ENCODE results near the gene SAMD9.

Gene SAMD9

DNA sequence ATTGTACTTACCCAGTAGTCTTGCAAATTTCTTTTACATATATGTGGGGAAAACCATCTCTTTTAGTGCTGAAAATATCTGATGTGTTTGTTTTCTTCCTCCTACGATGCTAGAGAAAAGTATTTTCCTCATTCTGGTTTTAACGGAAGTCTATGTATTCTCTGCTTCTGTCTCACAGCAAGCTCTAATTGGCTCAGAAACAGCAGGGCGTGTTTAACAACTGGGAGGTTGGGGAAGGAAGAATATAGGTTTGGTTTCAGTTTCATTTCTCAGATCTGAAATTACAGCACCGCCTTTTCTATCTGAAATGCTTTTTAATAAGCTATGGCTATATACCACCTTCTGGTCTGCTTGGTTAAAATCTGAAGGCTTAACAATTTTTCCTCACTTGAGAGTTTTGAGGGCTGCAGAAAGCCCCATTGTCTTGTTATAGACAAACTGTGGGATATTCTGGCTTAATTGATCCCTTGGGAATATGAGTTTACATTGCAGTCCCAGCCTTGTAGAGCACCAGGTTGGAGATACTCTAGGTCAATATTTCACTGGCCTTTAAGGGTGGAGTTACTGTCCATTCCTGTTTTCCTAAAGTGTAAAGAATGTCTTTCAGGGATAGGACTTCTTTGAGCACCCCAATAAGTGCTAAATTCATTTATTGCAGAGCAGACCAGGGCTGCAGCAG lies at the start of gene SAMD9:
Gene SAMD9 (minus strand): TSS at position 128 of the 679 bp plus-strand sequence. CDS start 11,882 bp downstream, outside the sequence.
- Histone ChIP-seq H3K4me3 (ENCODE audit: low read depth, low read length) (no peak within 1 kb of the TSS; the same call in 1 of the 2 replicates), H3K9me3 (ENCODE audit: control insufficient read depth, insufficient read depth, low read length) (no peaks in the 10 kb centered on the region), H3K4me1 (ENCODE audit: control insufficient read depth, insufficient read depth, low read length) (no peaks in the 10 kb centered on the region), H3K9ac (ENCODE audit: low read depth, low read length) (no peak within 1 kb of the TSS), H3K36me3 (ENCODE audit: control insufficient read depth, insufficient read depth, low read length) (no peaks in the 10 kb centered on the region), H3K27me3 (ENCODE audit: control insufficient read depth, insufficient read depth, low read length) (no peaks in the 10 kb centered on the region), H3K27ac (ENCODE audit: low read depth, low read length) (no peak within 1 kb of the TSS)

DNA sequence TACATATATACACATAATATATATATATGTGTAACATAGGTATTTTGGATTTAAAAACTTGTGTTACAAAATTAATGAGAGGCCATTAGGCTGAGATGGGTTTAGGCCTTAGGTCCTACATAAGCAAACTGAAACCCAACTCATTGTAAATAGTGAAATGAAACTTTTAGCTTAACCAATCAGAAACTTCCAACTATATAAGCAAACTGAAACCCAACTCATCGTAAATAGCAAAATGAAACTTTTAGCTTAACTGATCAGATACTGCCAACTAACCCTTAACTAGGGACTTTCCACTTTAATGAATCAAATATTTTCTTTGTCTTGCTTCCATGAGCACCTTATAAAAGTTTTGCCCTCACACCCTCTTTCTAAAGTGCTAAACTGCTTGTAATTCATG lies 47.7 kb upstream of the SAMD9 start:
- Histone ChIP-seq H3K9me3 (ENCODE audit: control insufficient read depth, insufficient read depth, low read length) (peaks cover 6% of the 10 kb centered on the region; the same call in 1 of the 2 replicates), H3K36me3 (ENCODE audit: control insufficient read depth, insufficient read depth, low read length) (no peaks in the 10 kb centered on the region), H3K4me3 (ENCODE audit: low read depth, low read length) (no peak overlapping the region), H3K27ac (ENCODE audit: low read depth, low read length) (no peak overlapping the region), H3K4me1 (ENCODE audit: control insufficient read depth, insufficient read depth, low read length) (no peaks in the 10 kb centered on the region), H3K27me3 (ENCODE audit: control insufficient read depth, insufficient read depth, low read length) (no peaks in the 10 kb centered on the region), H3K9ac (ENCODE audit: low read depth, low read length) (no peak overlapping the region)

DNA sequence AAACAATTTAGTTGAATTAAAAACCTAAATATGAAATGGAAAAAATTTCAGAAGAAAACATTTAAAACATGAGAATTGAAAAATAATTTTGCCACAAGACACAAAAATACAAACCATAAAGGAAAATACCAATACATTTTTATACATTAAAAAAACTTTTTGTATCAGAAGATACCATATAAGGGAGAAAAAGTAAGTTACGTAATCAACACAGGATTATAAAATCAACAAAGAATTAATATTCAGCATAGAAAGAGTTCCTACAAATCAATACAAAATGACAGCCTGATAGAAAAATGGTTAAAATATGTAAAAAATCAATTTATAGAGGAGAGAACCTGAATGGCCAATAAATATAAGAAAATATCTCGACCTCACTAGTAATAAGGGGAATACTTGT lies 47.0 kb upstream of the SAMD9 start:
- Histone ChIP-seq H3K9ac (ENCODE audit: low read depth, low read length) (no peak overlapping the region), H3K27ac (ENCODE audit: low read depth, low read length) (no peak overlapping the region), H3K4me1 (ENCODE audit: control insufficient read depth, insufficient read depth, low read length) (no peaks in the 10 kb centered on the region), H3K27me3 (ENCODE audit: control insufficient read depth, insufficient read depth, low read length) (no peaks in the 10 kb centered on the region), H3K9me3 (ENCODE audit: control insufficient read depth, insufficient read depth, low read length) (0 out of 2 replicates have a peak, but pooled peaks cover 3% of the 10 kb centered on the region), H3K36me3 (ENCODE audit: control insufficient read depth, insufficient read depth, low read length) (no peaks in the 10 kb centered on the region), H3K4me3 (ENCODE audit: low read depth, low read length) (no peak overlapping the region)

DNA sequence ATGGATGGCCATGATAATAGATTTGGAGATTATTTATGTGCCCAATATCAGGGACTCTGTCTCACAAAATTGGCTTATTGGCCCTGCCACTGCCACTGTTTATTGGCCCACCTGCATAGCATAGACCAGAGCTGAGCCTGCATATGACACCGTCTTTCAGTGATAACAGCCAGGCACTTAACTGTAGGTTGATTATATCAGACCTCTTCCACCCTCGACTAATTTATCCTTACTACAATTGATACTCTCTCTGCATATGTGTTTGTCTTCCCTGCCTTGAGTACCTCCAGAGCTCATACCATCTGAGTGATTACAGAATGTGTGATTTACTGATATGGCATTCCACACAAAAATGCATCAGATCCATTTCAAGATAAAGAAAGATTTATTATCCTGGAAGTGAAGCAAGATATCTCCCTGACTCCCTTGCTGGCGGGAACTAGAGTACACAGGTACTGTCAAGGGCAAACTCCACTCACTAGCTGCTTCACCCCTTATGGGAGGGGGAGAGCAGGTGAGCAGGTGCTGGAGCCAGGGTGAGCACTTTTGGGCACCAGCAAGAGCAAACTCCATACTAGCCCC lies 43.5 kb upstream of the SAMD9 start:
- Histone ChIP-seq H3K27me3 (ENCODE audit: control insufficient read depth, insufficient read depth, low read length) (no peaks in the 10 kb centered on the region), H3K9me3 (ENCODE audit: control insufficient read depth, insufficient read depth, low read length) (0 out of 2 replicates have a peak, but pooled peaks cover 3% of the 10 kb centered on the region), H3K27ac (ENCODE audit: low read depth, low read length) (no peak overlapping the region), H3K9ac (ENCODE audit: low read depth, low read length) (no peak overlapping the region), H3K4me1 (ENCODE audit: control insufficient read depth, insufficient read depth, low read length) (no peaks in the 10 kb centered on the region), H3K4me3 (ENCODE audit: low read depth, low read length) (no peak overlapping the region), H3K36me3 (ENCODE audit: control insufficient read depth, insufficient read depth, low read length) (no peaks in the 10 kb centered on the region)

DNA sequence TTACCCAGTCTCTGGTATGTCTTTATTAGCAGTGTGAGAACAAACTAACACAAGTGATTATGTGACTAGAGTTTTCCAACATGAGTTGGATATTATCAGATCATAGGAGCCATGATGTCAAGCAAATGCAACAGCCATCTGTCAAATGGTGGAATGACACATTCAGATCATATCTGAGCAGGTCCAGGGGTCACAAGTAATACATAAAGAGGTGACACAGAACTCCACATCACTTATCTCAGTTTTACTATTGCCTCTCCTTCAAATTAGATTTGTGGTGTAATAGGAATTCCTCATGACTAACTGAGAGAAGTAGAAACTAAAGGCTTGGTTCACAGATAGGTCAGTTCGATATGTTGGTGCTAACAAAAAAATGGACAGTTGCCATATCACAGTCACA lies 42.6 kb upstream of the SAMD9 start:
- 0 out of 2 replicates have a peak, but pooled peaks cover 3% of the 10 kb centered on the region for H3K9me3 ChIP-seq (ENCODE audit: control insufficient read depth, insufficient read depth, low read length)
- no peak overlapping the region for H3K4me3 ChIP-seq (ENCODE audit: low read depth, low read length)

DNA sequence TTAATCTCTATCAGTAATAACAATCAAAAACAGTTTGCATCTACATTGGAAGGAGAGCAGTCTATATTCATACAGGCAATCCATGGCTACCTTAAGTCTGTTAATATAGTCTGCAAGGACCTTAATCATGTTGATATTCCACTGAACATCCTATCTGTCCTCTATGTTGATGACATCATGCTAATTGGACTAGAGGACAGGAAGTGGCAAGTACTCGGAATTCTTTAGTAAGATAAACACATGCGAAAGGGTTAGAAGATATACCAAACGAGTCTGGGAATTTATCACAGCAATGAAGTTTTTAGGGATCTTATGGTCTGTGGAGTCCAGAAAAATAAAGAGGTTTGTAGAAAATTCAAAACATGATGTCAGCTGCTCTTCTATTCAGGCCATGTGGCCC lies 41.7 kb upstream of the SAMD9 start:
- no peak overlapping the region for H3K27ac ChIP-seq (ENCODE audit: low read depth, low read length)
- H3K9me3 ChIP-seq (ENCODE audit: control insufficient read depth, insufficient read depth, low read length) = 0 out of 2 replicates have a peak, but pooled peaks cover 3% of the 10 kb centered on the region
- H3K4me1 ChIP-seq (ENCODE audit: control insufficient read depth, insufficient read depth, low read length) = no peaks in the 10 kb centered on the region
- no peaks in the 10 kb centered on the region for H3K36me3 ChIP-seq (ENCODE audit: control insufficient read depth, insufficient read depth, low read length)
- no peak overlapping the region for H3K9ac ChIP-seq (ENCODE audit: low read depth, low read length)
- no peaks in the 10 kb centered on the region for H3K27me3 ChIP-seq (ENCODE audit: control insufficient read depth, insufficient read depth, low read length)
- H3K4me3 ChIP-seq (ENCODE audit: low read depth, low read length) = no peak overlapping the region

More for the DNA sequence above, 42.6 kb upstream of the SAMD9 start:
- Histone ChIP-seq H3K27me3 (ENCODE audit: control insufficient read depth, insufficient read depth, low read length) (no peaks in the 10 kb centered on the region), H3K27ac (ENCODE audit: low read depth, low read length) (no peak overlapping the region), H3K4me1 (ENCODE audit: control insufficient read depth, insufficient read depth, low read length) (no peaks in the 10 kb centered on the region), H3K9ac (ENCODE audit: low read depth, low read length) (no peak overlapping the region), H3K36me3 (ENCODE audit: control insufficient read depth, insufficient read depth, low read length) (no peaks in the 10 kb centered on the region)

DNA sequence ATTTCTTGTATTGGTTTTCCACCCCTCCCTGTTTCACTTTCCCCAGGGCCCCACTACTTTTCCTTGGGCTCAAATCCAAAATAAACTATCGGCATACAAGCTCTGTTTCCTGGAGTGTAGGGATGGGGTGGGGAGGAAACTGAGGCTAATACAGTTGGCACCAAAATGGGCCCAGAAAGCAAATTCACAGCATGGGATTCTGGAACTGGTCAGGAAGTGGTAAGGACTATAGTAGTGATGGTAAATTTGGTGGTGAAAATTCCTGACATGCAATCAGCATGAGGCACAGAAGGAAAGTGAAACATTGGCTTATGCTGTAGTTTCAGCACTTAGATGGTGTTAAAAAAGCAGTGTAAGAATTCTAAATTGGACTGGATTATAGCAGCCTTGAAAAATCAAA lies 39.1 kb upstream of the SAMD9 start:
- Histone ChIP-seq H3K27ac (ENCODE audit: low read depth, low read length) (no peak overlapping the region), H3K4me1 (ENCODE audit: control insufficient read depth, insufficient read depth, low read length) (no peaks in the 10 kb centered on the region), H3K27me3 (ENCODE audit: control insufficient read depth, insufficient read depth, low read length) (no peaks in the 10 kb centered on the region), H3K36me3 (ENCODE audit: control insufficient read depth, insufficient read depth, low read length) (no peaks in the 10 kb centered on the region), H3K9ac (ENCODE audit: low read depth, low read length) (no peak overlapping the region), H3K9me3 (ENCODE audit: control insufficient read depth, insufficient read depth, low read length) (no peaks in the 10 kb centered on the region), H3K4me3 (ENCODE audit: low read depth, low read length) (no peak overlapping the region)

DNA sequence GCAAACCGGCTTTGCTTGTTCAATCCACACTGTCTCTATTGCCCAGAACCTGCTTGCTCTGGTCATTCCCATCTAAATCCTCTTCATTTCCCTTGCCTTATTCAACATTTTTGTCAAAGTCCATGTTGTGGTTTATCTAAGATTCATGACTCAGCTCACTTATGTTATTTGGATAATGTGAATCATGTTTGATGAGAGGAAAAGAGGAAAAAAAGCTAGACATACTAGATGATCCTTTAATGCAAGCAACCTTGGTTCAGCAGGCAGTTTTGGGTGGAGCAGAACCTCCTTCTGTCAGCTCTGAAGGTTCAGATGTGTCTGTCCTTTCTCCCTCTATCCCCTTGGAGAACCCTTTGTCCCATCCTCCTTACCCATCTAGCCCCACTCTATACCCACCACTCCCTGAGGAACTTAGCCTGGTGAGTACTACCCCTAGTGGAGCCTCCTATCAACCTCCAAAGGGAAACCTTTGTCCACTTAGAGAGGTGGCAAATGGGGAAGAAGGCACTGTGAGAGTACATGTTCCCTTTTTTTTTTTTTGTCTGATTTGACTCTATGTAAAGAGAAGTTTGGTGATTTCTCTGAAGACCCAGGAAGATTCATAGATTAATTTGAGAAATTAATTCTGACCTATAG lies 32.5 kb upstream of the SAMD9 start:
- Histone ChIP-seq H3K9ac (ENCODE audit: low read depth, low read length) (no peak overlapping the region), H3K27ac (ENCODE audit: low read depth, low read length) (no peak overlapping the region), H3K9me3 (ENCODE audit: control insufficient read depth, insufficient read depth, low read length) (no peaks in the 10 kb centered on the region), H3K36me3 (ENCODE audit: control insufficient read depth, insufficient read depth, low read length) (no peaks in the 10 kb centered on the region), H3K4me3 (ENCODE audit: low read depth, low read length) (no peak overlapping the region), H3K4me1 (ENCODE audit: control insufficient read depth, insufficient read depth, low read length) (peaks cover 6% of the 10 kb centered on the region), H3K27me3 (ENCODE audit: control insufficient read depth, insufficient read depth, low read length) (no peaks in the 10 kb centered on the region; the same call in 1 of the 2 replicates)

DNA sequence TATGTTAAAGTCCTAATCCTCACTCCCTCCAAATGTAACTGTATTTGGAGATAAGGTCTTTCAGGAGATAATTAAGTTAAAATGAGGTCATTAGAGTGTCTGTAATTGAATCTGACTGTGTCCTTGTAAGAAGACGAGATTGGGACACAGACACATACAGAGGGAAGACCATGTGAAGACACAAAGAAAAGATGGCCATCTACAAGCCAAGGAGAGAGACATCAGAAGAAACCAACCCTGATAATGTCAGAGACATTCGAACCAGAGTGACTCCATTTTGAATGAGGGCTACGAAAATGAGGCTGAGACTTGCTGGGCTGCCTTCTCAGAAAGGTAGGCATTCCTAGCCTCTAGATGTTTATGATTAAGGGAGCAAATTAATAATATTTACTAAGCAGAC lies 30.9 kb upstream of the SAMD9 start:
- Histone ChIP-seq H3K4me3 (ENCODE audit: low read depth, low read length) (no peak overlapping the region), H3K4me1 (ENCODE audit: control insufficient read depth, insufficient read depth, low read length) (peaks cover 6% of the 10 kb centered on the region), H3K36me3 (ENCODE audit: control insufficient read depth, insufficient read depth, low read length) (no peaks in the 10 kb centered on the region), H3K27me3 (ENCODE audit: control insufficient read depth, insufficient read depth, low read length) (no peaks in the 10 kb centered on the region; the same call in 1 of the 2 replicates), H3K9me3 (ENCODE audit: control insufficient read depth, insufficient read depth, low read length) (no peaks in the 10 kb centered on the region), H3K9ac (ENCODE audit: low read depth, low read length) (no peak overlapping the region), H3K27ac (ENCODE audit: low read depth, low read length) (no peak overlapping the region)

DNA sequence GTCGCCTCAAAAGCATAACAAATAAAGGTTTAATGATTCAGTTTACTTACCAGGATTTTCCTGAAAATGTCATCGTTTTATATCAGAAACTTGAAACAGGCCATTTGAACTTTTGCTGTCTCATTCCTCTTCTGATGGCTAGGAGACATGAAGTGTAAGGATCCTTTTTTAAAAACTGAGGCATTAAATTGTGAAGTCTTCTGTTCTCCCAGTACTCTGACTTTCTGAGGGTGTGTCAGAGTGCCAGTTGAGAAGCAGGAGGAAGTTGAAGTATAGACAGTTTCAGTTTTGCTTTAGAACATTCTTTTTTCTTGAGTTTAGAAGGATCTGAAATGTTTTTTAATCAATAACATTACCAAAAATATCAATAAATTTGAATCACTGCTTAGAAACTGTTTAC lies 30.4 kb upstream of the SAMD9 start, which contains the start of gene SAMD9L:
Gene SAMD9L (minus strand): TSS at position 242 of the 400 bp plus-strand sequence. CDS start 12,414 bp downstream, outside the sequence.
- no peaks in the 10 kb centered on the region; the same call in 1 of the 2 replicates for H3K27me3 ChIP-seq (ENCODE audit: control insufficient read depth, insufficient read depth, low read length)
- H3K36me3 ChIP-seq (ENCODE audit: control insufficient read depth, insufficient read depth, low read length) = no peaks in the 10 kb centered on the region
- H3K27ac ChIP-seq (ENCODE audit: low read depth, low read length) = no peak within 1 kb of the TSS
- no peak within 1 kb of the TSS for H3K4me3 ChIP-seq (ENCODE audit: low read depth, low read length)
- peaks cover 6% of the 10 kb centered on the region for H3K4me1 ChIP-seq (ENCODE audit: control insufficient read depth, insufficient read depth, low read length)
- H3K9me3 ChIP-seq (ENCODE audit: control insufficient read depth, insufficient read depth, low read length) = no peaks in the 10 kb centered on the region
- H3K9ac ChIP-seq (ENCODE audit: low read depth, low read length) = no peak within 1 kb of the TSS

DNA sequence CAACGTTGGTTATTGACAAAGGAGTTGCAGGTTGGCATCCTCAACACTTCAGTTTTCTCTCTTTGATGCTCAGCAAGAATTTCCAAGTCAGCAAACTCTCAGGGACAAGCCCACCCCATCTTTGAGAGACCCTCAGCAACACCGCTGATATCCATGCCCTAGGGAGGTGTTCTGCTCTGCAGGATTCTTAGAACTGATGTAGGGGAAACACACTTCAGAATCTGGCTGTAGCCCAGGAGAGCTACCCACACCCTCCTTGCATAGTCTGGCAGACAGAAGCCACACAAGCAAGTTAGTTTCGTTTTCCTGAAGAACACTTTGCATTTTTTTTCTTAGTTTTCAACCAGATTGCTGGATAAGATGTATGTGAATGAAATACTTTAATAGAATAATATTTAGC lies 29.6 kb upstream of the SAMD9 start:
- H3K4me1 ChIP-seq (ENCODE audit: control insufficient read depth, insufficient read depth, low read length) = peaks cover 6% of the 10 kb centered on the region
- no peak overlapping the region for H3K9ac ChIP-seq (ENCODE audit: low read depth, low read length)
- H3K27ac ChIP-seq (ENCODE audit: low read depth, low read length) = no peak overlapping the region
- H3K9me3 ChIP-seq (ENCODE audit: control insufficient read depth, insufficient read depth, low read length) = no peaks in the 10 kb centered on the region
- no peaks in the 10 kb centered on the region for H3K36me3 ChIP-seq (ENCODE audit: control insufficient read depth, insufficient read depth, low read length)
- no peak overlapping the region for H3K4me3 ChIP-seq (ENCODE audit: low read depth, low read length)
- no peaks in the 10 kb centered on the region; the same call in 1 of the 2 replicates for H3K27me3 ChIP-seq (ENCODE audit: control insufficient read depth, insufficient read depth, low read length)
